Subcutaneous adipose tissue (tissue), 4 donors: ENCODE data around the gene PKD1. TPM values are rescaled to one million over a fixed set of nuclear protein-coding genes. Genes with fewer than 3 reads are reported as not detected.

Experiments used
- CTCF ChIP-seq: fragments of 450-650 bp; IDR thresholded peaks from one replicate; pipeline ENCODE4 v1.5.1; 2016; ENCODE audit warnings: low read depth, mild to moderate bottlenecking, control low read depth, antibody characterized with exemption, moderate library complexity
- total RNA-seq, 4 donors: library from RNA; depleted of rRNA; stranded (reverse); fragments of >200 nt; gene quantifications; one replicate each; pipeline ENCODE4 v1.1.0, GENCODE V29; 2016

The PKD1 gene
- total RNA-seq, 4 donors from 2014 or later = 40.1 to 318 (median 76.1) TPM

GRCh38 chr16:2160915-2161551 lies 25.3 kb upstream of the PKD1 start:
- no peak for TF ChIP-seq CTCF

- no peak for TF ChIP-seq CTCF
Observed at GRCh38 chr16:2159175-2159838, 23.6 kb upstream of the PKD1 start.

DNA sequence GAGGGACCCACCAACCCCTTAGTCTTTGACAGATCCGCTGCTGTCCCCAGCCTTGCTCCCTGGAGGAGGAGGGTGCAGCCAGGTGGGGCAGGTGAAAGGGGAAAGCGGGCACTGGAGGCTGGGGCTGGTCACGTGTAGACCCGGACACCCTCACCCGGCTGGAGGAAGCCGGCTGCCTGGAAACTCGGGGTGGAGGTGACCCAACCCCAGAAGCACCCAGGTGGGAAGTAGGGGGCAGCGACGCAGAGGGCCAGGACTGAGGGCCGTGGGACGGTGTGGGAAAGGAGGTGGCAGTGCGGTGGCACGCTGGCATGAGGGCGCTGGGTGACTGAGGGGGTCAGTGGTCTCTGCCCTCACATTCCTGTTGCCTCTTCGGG lies 22.6 kb upstream of the PKD1 start:
- no peak for TF ChIP-seq CTCF

- TF ChIP-seq CTCF = no peak
Observed at GRCh38 chr16:2157480-2158261, 22.0 kb upstream of the PKD1 start.

GRCh38 chr16:2156849-2157224 lies 21.1 kb upstream of the PKD1 start:
- no peak for TF ChIP-seq CTCF

DNA sequence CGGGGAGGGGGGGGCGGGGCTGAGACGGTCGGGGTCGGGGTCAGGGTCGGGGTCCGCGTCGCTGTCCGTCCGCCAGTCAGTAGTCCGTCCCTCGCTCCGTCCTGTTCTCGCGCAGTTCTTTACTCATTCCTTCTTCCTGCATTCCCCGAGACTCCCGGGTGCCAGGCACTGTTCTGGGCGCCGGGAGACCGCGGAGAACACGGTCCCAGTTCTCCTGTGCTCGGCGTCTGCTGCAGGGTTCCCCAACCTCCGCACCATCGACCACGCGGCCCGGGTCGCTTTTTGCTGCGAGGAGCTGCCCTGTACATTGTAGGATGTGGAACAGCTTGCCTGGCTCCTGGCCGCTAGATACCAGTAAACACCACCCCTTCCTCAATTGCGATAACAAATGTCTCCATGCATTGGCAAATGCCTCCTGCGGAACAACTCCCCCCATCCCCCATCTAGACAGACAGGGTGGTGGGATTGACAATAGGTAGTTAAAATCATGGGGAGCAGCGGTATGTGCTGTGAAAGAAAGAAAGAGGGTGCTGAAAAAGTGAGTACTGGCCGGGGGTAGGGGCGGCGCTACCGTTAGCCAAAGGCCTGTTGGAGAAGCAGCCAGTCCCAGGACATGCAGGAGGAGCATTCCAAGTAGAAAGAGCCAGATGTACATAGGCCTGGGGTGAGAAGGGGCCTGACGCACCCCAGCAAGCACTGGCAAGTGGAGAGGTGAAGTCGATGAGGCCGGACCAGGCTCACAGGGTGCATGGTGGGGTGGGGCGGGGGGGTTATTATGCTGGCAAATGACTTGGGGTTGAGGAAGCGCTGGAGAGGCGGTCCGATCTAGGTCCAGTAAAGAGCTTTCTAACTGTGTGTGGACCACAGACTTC lies 20.5 kb upstream of the PKD1 start:
- TF ChIP-seq CTCF = no peak
